Measurements from ENCODE around the gene SCNN1G. TPM values are rescaled to one million over a fixed set of nuclear protein-coding genes. Genes with fewer than 3 reads are reported as not detected.

Gene SCNN1G
- total and polyA plus RNA-seq, 2 of the 13 experiments (the other 11 are each of a cell fraction or from before 2014, with no cell fraction given), result not detected

DNA sequence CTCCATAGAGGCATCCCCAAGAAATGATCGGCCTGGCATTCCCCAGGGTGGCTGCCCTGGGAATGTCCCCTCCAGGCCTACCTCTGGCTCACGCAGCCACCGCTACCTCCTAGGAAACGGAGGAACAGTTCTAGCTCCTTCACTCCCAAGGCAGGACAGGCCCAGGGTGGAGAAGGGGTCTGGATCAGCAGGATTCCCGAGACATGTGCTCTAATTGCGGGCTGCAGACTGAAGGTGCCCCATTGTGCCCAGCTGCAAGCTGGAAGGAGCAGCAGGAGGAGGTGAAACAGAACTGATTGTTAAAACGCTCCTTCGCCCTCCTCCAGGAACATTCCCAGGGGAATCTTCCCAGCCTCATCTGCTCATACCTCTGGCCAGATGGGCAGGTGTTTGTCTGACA, 40.8 kb downstream of the SCNN1G start:
- intact Hi-C loops (cut with micrococcal nuclease; ENCODE audit: unreplicated experiment), result no loop called here
- Histone ChIP-seq H3K27me3 (ENCODE audit: control insufficient read depth in 1 of 2, insufficient read depth in 2 of 2, low read length in 2 of 2) (peaks cover 2 to 11% of the 10 kb centered on the region in 2 experiments; a peak in 2 of 5 replicates), H3K9me3 (ENCODE audit: low read length) (no peaks in the 10 kb centered on the region), H4K20me1 (ENCODE audit: insufficient read depth, low read length) (no peaks in the 10 kb centered on the region), H2AFZ (ENCODE audit: low read length) (no peak overlapping the region), H3K79me2 (ENCODE audit: insufficient read depth, low read length) (no peaks in the 10 kb centered on the region), H3K9ac (ENCODE audit: insufficient read depth, low read depth, low read length) (no peak overlapping the region), H3K4me2 (ENCODE audit: low read depth, low read length) (no peak overlapping the region), H3K36me3 (replicated peaks in 1 of 2; ENCODE audit: control insufficient read depth in 1 of 2, insufficient read depth in 2 of 2, low read length in 2 of 2) (no peaks in the 10 kb centered on the region), H3K4me1 (ENCODE audit: insufficient read depth, low read length) (no peaks in the 10 kb centered on the region), H3K27ac (ENCODE audit: extremely low read length, insufficient read depth, low read length) (no peak overlapping the region), H3K4me3 (replicated peaks in 1 of 3; ENCODE audit: insufficient read depth in 1 of 3, low read depth in 2 of 3, low read length in 3 of 3) (no peak overlapping the region)
- WGBS (ENCODE audit: low lambda C conversion rate), result 12% methylated on average over 8 of the region's 8 CpGs
- 0 out of 2 replicates have a peak, but pooled peaks have one; percentile 52 for TF ChIP-seq ZNF572 (CRISPR knock-in tag; IDR thresholded peaks at IDR 0.05)
- no peak for TF ChIP-seq ZNF605 (CRISPR knock-in tag; IDR thresholded peaks at IDR 0.05)
- FAIRE-seq (no peak), DNase-seq (ENCODE audit: low spot score) (no peak), ATAC-seq (no peak)
- no TSS peak for BruUV-seq (replicated peaks)
- in situ Hi-C loops (cut with HindIII; ENCODE audit: extremely low pct_ligation_motif_present, low pct_unique_long_range_greater_than_20kb), result no loop called here
- ChIA-PET POLR2A (no interaction called here), CTCF (ENCODE audit: low intra/inter-chr PET ratio, low total read pairs) (no interaction called here)

DNA sequence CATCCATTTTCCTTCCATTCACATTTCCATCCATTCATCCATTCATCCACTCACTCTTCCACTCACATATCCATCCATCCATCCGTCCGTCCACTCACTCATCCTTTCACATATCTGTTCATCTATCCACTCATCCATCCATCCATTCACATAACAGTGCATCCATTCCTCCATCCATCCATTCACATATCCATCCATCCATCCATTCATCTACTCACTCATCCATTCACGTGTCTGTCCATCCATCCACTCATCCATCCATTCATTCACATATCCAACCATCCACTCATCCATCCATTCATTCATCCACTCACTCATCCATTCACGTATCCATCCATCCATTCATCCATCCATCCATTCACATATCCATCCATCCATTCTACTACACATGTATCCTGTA, 42.6 kb downstream of the SCNN1G start:
- no peak overlapping the region for H2AFZ ChIP-seq (ENCODE audit: low read length)
- peaks cover 2 to 18% of the 10 kb centered on the region in 2 experiments; a peak in 3 of 5 replicates for H3K27me3 ChIP-seq (ENCODE audit: control insufficient read depth in 1 of 2, insufficient read depth in 2 of 2, low read length in 2 of 2)
- FAIRE-seq, result no peak
- H3K4me3 ChIP-seq (replicated peaks in 1 of 3; ENCODE audit: insufficient read depth in 1 of 3, low read depth in 2 of 3, low read length in 3 of 3), result no peak overlapping the region
- no peak overlapping the region for H3K4me2 ChIP-seq (ENCODE audit: low read depth, low read length)
- intact Hi-C loops (cut with micrococcal nuclease; ENCODE audit: unreplicated experiment), result no loop called here
- BruUV-seq (replicated peaks), result no TSS peak
- ChIA-PET POLR2A (no interaction called here), CTCF (ENCODE audit: low intra/inter-chr PET ratio, low total read pairs) (no interaction called here)
- in situ Hi-C loops (cut with HindIII; ENCODE audit: extremely low pct_ligation_motif_present, low pct_unique_long_range_greater_than_20kb), result no loop called here
- H3K4me1 ChIP-seq (ENCODE audit: insufficient read depth, low read length), result no peaks in the 10 kb centered on the region
- WGBS (ENCODE audit: low lambda C conversion rate), result 8% methylated on average over 4 of the region's 4 CpGs
- no peak for ATAC-seq
- no peaks in the 10 kb centered on the region for H3K79me2 ChIP-seq (ENCODE audit: insufficient read depth, low read length)
- H3K9me3 ChIP-seq (ENCODE audit: low read length), result no peaks in the 10 kb centered on the region
- no peaks in the 10 kb centered on the region for H3K36me3 ChIP-seq (replicated peaks in 1 of 2; ENCODE audit: control insufficient read depth in 1 of 2, insufficient read depth in 2 of 2, low read length in 2 of 2)
- no peaks in the 10 kb centered on the region for H4K20me1 ChIP-seq (ENCODE audit: insufficient read depth, low read length)
- DNase-seq (ENCODE audit: low spot score), result no peak
- no peak overlapping the region for H3K9ac ChIP-seq (ENCODE audit: insufficient read depth, low read depth, low read length)
- no peak overlapping the region for H3K27ac ChIP-seq (ENCODE audit: extremely low read length, insufficient read depth, low read length)
- TF ChIP-seq ZNF530 (CRISPR knock-in tag; IDR thresholded peaks at IDR 0.05; ENCODE audit: low read depth) (no peak), TAF15 (IDR thresholded peaks at IDR 0.05; ENCODE audit: low read depth, low read length, poor library complexity, severe bottlenecking) (no peak), RFX5 (IDR thresholded peaks at IDR 0.05; ENCODE audit: low read depth, low read length) (no peak), ZSCAN22 (CRISPR knock-in tag; IDR thresholded peaks at IDR 0.05) (no peak), KDM4B (CRISPR knock-in tag; IDR thresholded peaks at IDR 0.05) (no peak), ARNTL (CRISPR knock-in tag; IDR thresholded peaks at IDR 0.05) (no peak), SNRNP70 (IDR thresholded peaks at IDR 0.05; ENCODE audit: low read depth, low read length) (no peak), HNF4A (CRISPR knock-in tag; IDR thresholded peaks at IDR 0.05) (no peak)
- TF ChIP-seq, protein P1, sequence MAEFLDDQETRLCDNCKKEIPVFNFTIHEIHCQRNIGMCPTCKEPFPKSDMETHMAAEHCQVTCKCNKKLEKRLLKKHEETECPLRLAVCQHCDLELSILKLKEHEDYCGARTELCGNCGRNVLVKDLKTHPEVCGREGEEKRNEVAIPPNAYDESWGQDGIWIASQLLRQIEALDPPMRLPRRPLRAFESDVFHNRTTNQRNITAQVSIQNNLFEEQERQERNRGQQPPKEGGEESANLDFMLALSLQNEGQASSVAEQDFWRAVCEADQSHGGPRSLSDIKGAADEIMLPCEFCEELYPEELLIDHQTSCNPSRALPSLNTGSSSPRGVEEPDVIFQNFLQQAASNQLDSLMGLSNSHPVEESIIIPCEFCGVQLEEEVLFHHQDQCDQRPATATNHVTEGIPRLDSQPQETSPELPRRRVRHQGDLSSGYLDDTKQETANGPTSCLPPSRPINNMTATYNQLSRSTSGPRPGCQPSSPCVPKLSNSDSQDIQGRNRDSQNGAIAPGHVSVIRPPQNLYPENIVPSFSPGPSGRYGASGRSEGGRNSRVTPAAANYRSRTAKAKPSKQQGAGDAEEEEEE (CRISPR knock-in tag; IDR thresholded peaks at IDR 0.05; ENCODE audit: borderline replicate concordance), result no peak

Data from HepG2 (cell line).